Mesenchymal stem cell (in vitro differentiated cells and primary cell): Measurements from ENCODE around the gene SUMO3.

Experiments used
- DNase-seq: peaks from one replicate; pipeline ENCODE4 v3.0.0-alpha.2; 2013
- H2AFZ ChIP-seq: one replicate; pipeline ENCODE4 v1.6.1; 2013; ENCODE audit warnings: low read depth, mild to moderate bottlenecking, control low read depth, inconsistent platforms, low read length, moderate library complexity
- H2AK5ac ChIP-seq: 2 replicates; pipeline ENCODE4 v1.6.1; 2013; ENCODE audit warnings: low read length, moderate library complexity, mild to moderate bottlenecking, inconsistent platforms; ENCODE audit not compliant: severe bottlenecking
- H2BK120ac ChIP-seq: one replicate; pipeline ENCODE4 v1.6.1; 2013; ENCODE audit warnings: low read depth, mild to moderate bottlenecking, inconsistent platforms, low read length, moderate library complexity
- H2BK12ac ChIP-seq, 2 experiments: one replicate each; pipeline ENCODE4 v1.6.1; 2013; ENCODE audit warnings: inconsistent platforms in 2 of 2, low read length in 2 of 2, mild to moderate bottlenecking in 2 of 2, moderate library complexity in 2 of 2, control low read depth in 1 of 2
- H2BK15ac ChIP-seq: one replicate; pipeline ENCODE4 v1.6.1; 2013; ENCODE audit warnings: mild to moderate bottlenecking, low read depth, inconsistent platforms; ENCODE audit not compliant: poor library complexity, severe bottlenecking
- H2BK5ac ChIP-seq: 2 replicates; pipeline ENCODE4 v1.6.1; 2013; ENCODE audit warnings: low read depth, mild to moderate bottlenecking, low read length, control low read depth, inconsistent platforms; ENCODE audit not compliant: poor library complexity, severe bottlenecking
- H3K14ac ChIP-seq, 2 experiments: one replicate each; pipeline ENCODE4 v1.6.1; 2013; ENCODE audit warnings: inconsistent platforms in 2 of 2, low read length in 2 of 2, control low read depth in 1 of 2, mild to moderate bottlenecking in 1 of 2, moderate library complexity in 1 of 2
- H3K18ac ChIP-seq, 2 experiments: one replicate each; pipeline ENCODE4 v1.6.1; 2013; ENCODE audit warnings: inconsistent platforms in 2 of 2, low read length in 2 of 2, control low read depth in 1 of 2, low read depth in 1 of 2, mild to moderate bottlenecking in 1 of 2
- H3K23ac ChIP-seq, 2 experiments: one replicate each; pipeline ENCODE4 v1.6.1; 2013; ENCODE audit warnings: inconsistent platforms in 2 of 2, low read length in 2 of 2, mild to moderate bottlenecking in 2 of 2, moderate library complexity in 2 of 2, control low read depth in 1 of 2
- H3K27ac ChIP-seq: 2 replicates; pipeline ENCODE4 v1.5.1; 2013; ENCODE audit warnings: mild to moderate bottlenecking, moderate library complexity, low read length, control low read depth, inconsistent platforms; ENCODE audit not compliant: poor library complexity, severe bottlenecking
- H3K27me3 ChIP-seq, 2 experiments: 2 replicates each; pipeline versions ENCODE4 v1.6.1 to v1.7.0; 2013; ENCODE audit warnings: low read length in 2 of 2, mild to moderate bottlenecking in 2 of 2, moderate library complexity in 2 of 2, control low read depth in 1 of 2, inconsistent platforms in 1 of 2; ENCODE audit not compliant: control insufficient read depth in 1 of 2, insufficient read depth in 1 of 2
- H3K36me3 ChIP-seq, 2 experiments: 2 replicates each; pipeline versions ENCODE4 v1.6.1 to v1.7.0; 2013; ENCODE audit warnings: low read length in 2 of 2, control low read depth in 1 of 2, inconsistent platforms in 1 of 2, low read depth in 1 of 2, mild to moderate bottlenecking in 1 of 2; ENCODE audit not compliant: insufficient read depth in 2 of 2, control insufficient read depth in 1 of 2
- H3K4ac ChIP-seq, 2 experiments: one replicate each; pipeline ENCODE4 v1.6.1; 2013; ENCODE audit warnings: inconsistent platforms in 2 of 2, low read length in 2 of 2, mild to moderate bottlenecking in 2 of 2, moderate library complexity in 2 of 2, control low read depth in 1 of 2, low read depth in 1 of 2
- H3K4me1 ChIP-seq: 2 replicates; pipeline ENCODE4 v1.6.1; 2013; ENCODE audit warnings: low read depth, low read length, control low read depth; ENCODE audit not compliant: control insufficient read depth, insufficient read depth
- H3K4me2 ChIP-seq: 2 replicates; pipeline ENCODE4 v1.6.1; 2013; ENCODE audit warnings: low read length, mild to moderate bottlenecking, inconsistent platforms; ENCODE audit not compliant: poor library complexity, severe bottlenecking
- H3K4me3 ChIP-seq, 2 experiments: 2 replicates each; pipeline versions ENCODE4 v1.5.1 to v1.7.0; 2013; ENCODE audit warnings: low read length in 2 of 2, mild to moderate bottlenecking in 2 of 2, control low read depth in 1 of 2, low read depth in 1 of 2; ENCODE audit not compliant: insufficient read depth in 1 of 2
- H3K79me1 ChIP-seq: replicated peaks from 2 replicates; pipeline ENCODE4 v1.6.1; 2013; ENCODE audit warnings: mild to moderate bottlenecking, control low read depth, low read length, inconsistent platforms; ENCODE audit not compliant: poor library complexity, severe bottlenecking
- H3K9ac ChIP-seq: 2 replicates; pipeline ENCODE4 v1.7.0; 2013; ENCODE audit warnings: mild to moderate bottlenecking, low read length, moderate library complexity
- H3K9me3 ChIP-seq: 2 replicates; pipeline ENCODE4 v1.7.0; 2013; ENCODE audit warnings: mild to moderate bottlenecking, low read length; ENCODE audit not compliant: control insufficient read depth
- H4K8ac ChIP-seq: one replicate; pipeline ENCODE4 v1.6.1; 2013; ENCODE audit warnings: inconsistent platforms, mild to moderate bottlenecking, low read length, moderate library complexity
- H4K91ac ChIP-seq: one replicate; pipeline ENCODE4 v1.6.1; 2013; ENCODE audit warnings: mild to moderate bottlenecking, low read length, inconsistent platforms
- WGBS: methylation state at CpG from one replicate; pipeline ENCODE4 v1.1.7; 2013; ENCODE audit warnings: mixed read lengths; 5-methylcytosine and 5-hydroxymethylcytosine counted together

The SUMO3 gene

GRCh38 chr21:44856131-44856530 lies 38.3 kb upstream of the SUMO3 start:
- H3K79me1 ChIP-seq, result peaks cover 45% of the 10 kb centered on the region
- no peaks in the 10 kb centered on the region for H3K9me3 ChIP-seq
- H3K36me3 ChIP-seq, result peaks cover 66 to 89% of the 10 kb centered on the region in 2 experiments
- WGBS, result 98% methylated on average over 16 of the region's 17 CpGs
- H3K4me2 ChIP-seq, result no peak overlapping the region
- no peak overlapping the region for H2BK5ac ChIP-seq
- no peak overlapping the region for H3K18ac ChIP-seq
- no peak overlapping the region for H4K91ac ChIP-seq
- DNase-seq, result no peak
- no peak overlapping the region for H3K4ac ChIP-seq
- H3K4me1 ChIP-seq, result peaks cover 5% of the 10 kb centered on the region
- no peak overlapping the region for H2BK15ac ChIP-seq
- H3K27ac ChIP-seq, result no peak overlapping the region
- no peak overlapping the region for H3K23ac ChIP-seq
- H4K8ac ChIP-seq, result no peak overlapping the region
- no peak overlapping the region for H2AK5ac ChIP-seq
- H3K9ac ChIP-seq, result no peak overlapping the region
- H2AFZ ChIP-seq, result no peak overlapping the region
- no peaks in the 10 kb centered on the region for H3K27me3 ChIP-seq
- no peak overlapping the region for H3K14ac ChIP-seq
- no peak overlapping the region for H2BK12ac ChIP-seq
- no peak overlapping the region for H3K4me3 ChIP-seq
- no peak overlapping the region for H2BK120ac ChIP-seq

- Histone ChIP-seq H3K18ac (no peak overlapping the region), H3K4me3 (no peak overlapping the region), H4K91ac (no peak overlapping the region), H3K4me2 (no peak overlapping the region), H2AFZ (no peak overlapping the region), H2BK5ac (no peak overlapping the region), H3K23ac (no peak overlapping the region), H3K4me1 (peaks cover 5% of the 10 kb centered on the region), H3K9me3 (no peaks in the 10 kb centered on the region), H3K9ac (no peak overlapping the region), H3K36me3 (peaks cover 71 to 92% of the 10 kb centered on the region in 2 experiments), H2BK120ac (no peak overlapping the region), H2AK5ac (no peak overlapping the region), H3K79me1 (peaks cover 48% of the 10 kb centered on the region), H3K14ac (no peak overlapping the region), H2BK12ac (no peak overlapping the region), H2BK15ac (no peak overlapping the region), H3K4ac (no peak overlapping the region), H3K27ac (no peak overlapping the region), H4K8ac (no peak overlapping the region), H3K27me3 (no peaks in the 10 kb centered on the region)
- DNase-seq, result no peak
- WGBS, result 98% methylated on average over 14 of the region's 14 CpGs
Observed at GRCh38 chr21:44855572-44855971, 37.7 kb upstream of the SUMO3 start.

- Histone ChIP-seq H2AK5ac (no peak overlapping the region), H3K27ac (no peak overlapping the region), H3K4me2 (no peak overlapping the region), H4K91ac (no peak overlapping the region), H3K9me3 (no peaks in the 10 kb centered on the region), H3K14ac (no peak overlapping the region), H3K9ac (no peak overlapping the region), H3K27me3 (no peaks in the 10 kb centered on the region), H2AFZ (no peak overlapping the region), H4K8ac (no peak overlapping the region), H3K4me1 (peaks cover 5% of the 10 kb centered on the region), H2BK5ac (no peak overlapping the region), H2BK120ac (no peak overlapping the region), H3K4ac (no peak overlapping the region), H3K23ac (no peak overlapping the region), H3K18ac (no peak overlapping the region), H2BK12ac (no peak overlapping the region), H3K36me3 (peaks cover 77 to 95% of the 10 kb centered on the region in 2 experiments), H3K79me1 (peaks cover 54% of the 10 kb centered on the region), H2BK15ac (no peak overlapping the region), H3K4me3 (no peak overlapping the region)
- no peak for DNase-seq
- WGBS, result 93% methylated on average over 31 of the region's 31 CpGs
Observed at GRCh38 chr21:44854664-44855446, 37.0 kb upstream of the SUMO3 start.

- no peak overlapping the region for H3K4me3 ChIP-seq
- H3K9ac ChIP-seq, result no peak overlapping the region
- H2BK15ac ChIP-seq, result no peak overlapping the region
- H4K91ac ChIP-seq, result no peak overlapping the region
- 98% methylated on average over 5 of the region's 14 CpGs for WGBS
- H3K4ac ChIP-seq, result no peak overlapping the region
- H2AK5ac ChIP-seq, result no peak overlapping the region
- H4K8ac ChIP-seq, result no peak overlapping the region
- no peak overlapping the region for H2BK5ac ChIP-seq
- no peak overlapping the region for H3K14ac ChIP-seq
- no peak overlapping the region for H3K4me2 ChIP-seq
- H2BK120ac ChIP-seq, result no peak overlapping the region
- no peak for DNase-seq
- H3K79me1 ChIP-seq, result peaks cover 55% of the 10 kb centered on the region
- H3K27me3 ChIP-seq, result no peaks in the 10 kb centered on the region
- H3K18ac ChIP-seq, result no peak overlapping the region
- no peak overlapping the region for H3K27ac ChIP-seq
- peaks cover 77 to 95% of the 10 kb centered on the region in 2 experiments for H3K36me3 ChIP-seq
- H3K23ac ChIP-seq, result no peak overlapping the region
- peaks cover 5% of the 10 kb centered on the region for H3K4me1 ChIP-seq
- no peaks in the 10 kb centered on the region for H3K9me3 ChIP-seq
- H2BK12ac ChIP-seq, result no peak overlapping the region
- H2AFZ ChIP-seq, result no peak overlapping the region
Observed at GRCh38 chr21:44854391-44854663, 36.5 kb upstream of the SUMO3 start.
